HL-60 (cell line): Measurements from ENCODE around the gene DRC7.

Experiments
- CTCF ChIP-seq: IDR thresholded peaks from one replicate; pipeline ENCODE4 v1.5.1; 2011; ENCODE audit warnings: low read length, control low read depth, inconsistent platforms; ENCODE audit not compliant: insufficient read depth
- GABPA ChIP-seq: IDR thresholded peaks from 2 replicates; pipeline ENCODE4 v1.6.1; 2012; ENCODE audit warnings: low read depth
- POLR2AphosphoS5 ChIP-seq: IDR thresholded peaks from 2 replicates; pipeline ENCODE4 v1.6.1; 2012; ENCODE audit warnings: low read depth

- no peak for TF ChIP-seq CTCF
- no peak for TF ChIP-seq POLR2AphosphoS5
- TF ChIP-seq GABPA: no peak
Observed at GRCh38 chr16:57751539-57752202, 57.1 kb downstream of the DRC7 start.
